Rectal smooth muscle tissue (tissue), 1 donor: ENCODE measurements around the gene PDE2A.

Experiments used
- H3K27ac ChIP-seq: one replicate; pipeline ENCODE4 v1.7.0; 2013; ENCODE audit warnings: low read depth, low read length, inconsistent platforms
- H3K27me3 ChIP-seq: one replicate; pipeline ENCODE4 v1.7.0; 2013; ENCODE audit warnings: low read length; ENCODE audit not compliant: control insufficient read depth, insufficient read depth
- H3K36me3 ChIP-seq: one replicate; pipeline ENCODE4 v1.7.0; 2013; ENCODE audit warnings: low read length; ENCODE audit not compliant: control insufficient read depth, insufficient read depth
- H3K4me1 ChIP-seq: one replicate; pipeline ENCODE4 v1.7.0; 2013; ENCODE audit warnings: low read length; ENCODE audit not compliant: control insufficient read depth, insufficient read depth
- H3K4me3 ChIP-seq: one replicate; pipeline ENCODE4 v1.7.0; 2013; ENCODE audit warnings: low read length
- H3K9ac ChIP-seq: one replicate; pipeline ENCODE4 v1.7.0; 2013; ENCODE audit warnings: low read length

PDE2A gene

DNA sequence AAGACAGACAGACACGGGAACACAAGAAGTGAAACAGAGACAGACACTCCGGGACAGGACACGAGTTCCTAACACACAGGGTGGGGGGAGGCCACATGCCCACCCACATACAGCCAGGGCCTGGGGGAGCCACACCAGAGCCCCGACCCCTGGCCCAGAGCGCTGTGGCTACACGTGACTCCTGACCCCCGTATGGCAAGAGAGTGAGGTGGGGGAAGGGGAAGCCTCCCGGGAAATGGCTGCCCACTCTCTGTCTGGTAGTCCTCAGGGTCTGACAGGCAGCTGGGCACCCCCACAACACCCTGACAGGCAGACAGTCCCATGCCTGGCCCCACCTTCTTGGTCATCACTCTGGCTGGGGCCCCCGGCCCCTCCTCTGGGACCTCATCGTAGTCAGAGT is 38.6 kb upstream of the PDE2A start:
- Histone ChIP-seq H3K4me3 (no peak overlapping the region), H3K36me3 (peaks cover 29% of the 10 kb centered on the region), H3K9ac (no peak overlapping the region), H3K27me3 (no peaks in the 10 kb centered on the region), H3K27ac (no peak overlapping the region), H3K4me1 (peaks cover 4% of the 10 kb centered on the region)

DNA sequence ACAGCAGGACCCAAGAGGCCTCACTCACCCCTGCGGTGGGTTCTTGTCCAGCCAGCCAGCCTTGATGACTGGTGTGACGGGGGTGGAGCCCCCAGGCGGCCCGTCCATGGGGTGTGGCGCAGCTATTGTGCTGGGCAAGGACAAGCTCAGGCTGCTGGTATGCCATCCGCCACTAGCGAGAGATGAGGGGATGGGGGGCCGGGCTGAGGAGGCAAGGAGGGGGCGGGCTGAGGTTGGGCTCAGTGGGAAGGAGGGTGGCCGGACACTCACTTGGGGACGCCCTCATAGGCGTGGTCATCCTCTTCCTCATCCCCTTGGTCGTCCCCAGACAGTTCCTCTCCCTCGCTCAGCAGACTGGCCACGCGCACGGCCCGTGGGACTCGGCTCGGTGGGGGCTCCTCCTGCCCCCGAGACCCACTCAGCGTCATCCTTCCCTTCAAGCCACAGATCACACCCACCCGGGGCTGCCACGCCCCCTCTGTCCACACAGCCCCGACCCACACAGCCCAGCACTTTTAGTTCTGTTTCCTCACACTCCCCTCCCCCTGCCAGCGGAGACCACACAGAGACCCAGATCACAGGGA is 38.0 kb upstream of the PDE2A start:
- H3K9ac ChIP-seq = no peak overlapping the region
- H3K36me3 ChIP-seq = peaks cover 32% of the 10 kb centered on the region
- no peak overlapping the region for H3K4me3 ChIP-seq
- H3K4me1 ChIP-seq = peaks cover 4% of the 10 kb centered on the region
- H3K27ac ChIP-seq = no peak overlapping the region
- H3K27me3 ChIP-seq = no peaks in the 10 kb centered on the region

DNA sequence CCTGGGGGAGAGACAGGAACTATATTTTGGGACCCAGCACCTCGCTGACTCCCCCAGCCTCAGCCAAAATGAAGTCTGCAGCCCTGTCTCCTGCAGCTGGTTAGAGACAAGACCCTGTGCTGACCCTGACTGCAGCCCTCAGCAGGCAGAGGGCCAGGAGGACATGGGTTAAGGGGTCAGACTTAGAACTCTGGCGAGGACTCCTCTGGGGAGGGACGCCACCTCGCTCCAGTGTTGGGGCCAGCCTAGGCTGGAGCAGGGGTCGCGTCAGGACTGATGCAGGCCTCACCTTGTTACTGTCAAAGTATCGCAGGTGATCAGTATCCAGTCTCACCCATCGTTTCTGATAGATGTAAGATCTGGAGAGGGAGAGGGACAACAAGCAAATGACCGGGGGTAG is 36.9 kb upstream of the PDE2A start:
- Histone ChIP-seq H3K4me3 (no peak overlapping the region), H3K36me3 (peaks cover 42% of the 10 kb centered on the region), H3K4me1 (no peaks in the 10 kb centered on the region), H3K9ac (no peak overlapping the region), H3K27ac (no peak overlapping the region), H3K27me3 (no peaks in the 10 kb centered on the region)

DNA sequence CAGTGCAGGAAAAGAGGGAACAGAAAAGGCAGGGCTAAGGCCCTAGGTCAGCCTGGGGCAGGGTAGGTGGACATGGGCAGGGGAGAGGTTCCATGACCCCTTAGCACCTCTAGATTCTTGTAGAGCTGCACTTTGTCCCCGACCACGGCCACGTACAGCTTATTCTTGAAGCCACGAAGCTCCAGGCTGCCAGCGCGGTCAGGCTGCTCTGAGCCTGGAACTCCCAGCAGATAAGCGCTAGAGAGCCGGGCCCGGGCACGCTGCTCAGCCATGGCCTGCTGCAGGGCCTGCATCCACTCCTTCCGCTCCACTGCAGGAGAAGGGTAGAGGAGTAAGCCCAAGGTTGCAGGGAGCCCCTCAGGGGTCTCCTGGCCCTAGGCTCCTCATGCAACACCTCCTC is 36.1 kb upstream of the PDE2A start:
- Histone ChIP-seq H3K36me3 (peaks cover 46% of the 10 kb centered on the region), H3K27ac (no peak overlapping the region)

DNA sequence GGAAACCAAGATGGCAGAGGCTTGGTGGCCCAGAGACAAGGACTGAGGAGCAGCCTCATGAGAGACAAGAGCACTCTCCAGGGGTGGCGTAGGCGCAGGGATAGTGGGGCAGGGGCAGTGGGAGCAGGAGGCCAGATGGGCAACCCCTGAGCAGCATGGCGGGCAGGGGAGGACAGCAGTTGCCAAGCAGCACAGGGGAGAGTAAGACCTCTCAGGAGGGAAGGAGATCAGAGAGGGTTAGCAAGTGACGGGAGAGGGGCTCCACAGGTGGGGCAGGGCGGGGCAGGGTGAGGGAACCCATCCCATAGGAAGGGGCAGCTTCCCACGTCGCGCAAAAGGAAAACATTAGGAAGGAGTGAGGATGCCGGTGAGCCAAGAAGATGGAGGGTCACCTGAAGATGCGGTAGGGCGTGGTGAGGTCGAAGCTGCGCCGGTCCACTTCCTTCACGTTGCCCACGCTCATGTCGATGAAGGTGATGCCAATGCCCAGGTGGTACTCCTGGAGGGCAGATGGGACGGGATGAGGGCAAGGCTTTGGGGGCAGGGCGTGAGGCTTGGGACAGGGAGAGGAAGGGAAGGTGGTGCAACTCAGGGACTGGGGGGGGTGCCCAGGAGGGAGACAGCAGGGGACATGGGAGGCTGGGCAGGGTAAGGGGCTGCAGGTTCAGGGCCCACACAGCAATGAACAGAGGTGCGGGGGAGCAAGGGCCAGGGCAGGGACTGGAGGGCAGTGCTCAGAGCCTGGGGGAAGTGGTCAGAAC is 35.4 kb upstream of the PDE2A start:
- no peaks in the 10 kb centered on the region for H3K27me3 ChIP-seq
- H3K36me3 ChIP-seq = peaks cover 50% of the 10 kb centered on the region
- no peak overlapping the region for H3K9ac ChIP-seq
- no peaks in the 10 kb centered on the region for H3K4me1 ChIP-seq
- no peak overlapping the region for H3K27ac ChIP-seq
- no peak overlapping the region for H3K4me3 ChIP-seq

More for the DNA sequence above, 36.1 kb upstream of the PDE2A start:
- no peaks in the 10 kb centered on the region for H3K4me1 ChIP-seq
- no peak overlapping the region for H3K4me3 ChIP-seq
- H3K27me3 ChIP-seq = no peaks in the 10 kb centered on the region
- no peak overlapping the region for H3K9ac ChIP-seq

DNA sequence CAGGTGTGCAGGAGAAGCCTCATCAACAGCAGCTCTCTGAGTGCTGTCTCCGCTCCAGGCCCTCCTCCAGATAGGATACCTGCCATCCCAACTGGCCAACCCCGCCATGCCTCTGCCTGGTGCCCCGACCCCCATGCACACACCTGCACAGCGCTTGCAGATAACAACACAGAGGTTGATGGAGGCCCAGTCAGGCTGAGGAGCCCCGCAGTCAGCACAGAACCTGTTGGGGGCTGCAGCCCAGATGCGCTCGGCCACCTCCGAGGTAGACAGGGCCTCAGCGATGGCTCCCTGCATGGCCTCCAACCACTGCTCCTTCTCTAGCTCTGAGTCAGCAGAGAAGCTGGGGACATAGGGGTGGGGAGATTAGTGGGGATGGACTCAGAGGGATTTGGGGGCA is 32.8 kb upstream of the PDE2A start:
- no peak overlapping the region for H3K27ac ChIP-seq
- no peaks in the 10 kb centered on the region for H3K27me3 ChIP-seq

DNA sequence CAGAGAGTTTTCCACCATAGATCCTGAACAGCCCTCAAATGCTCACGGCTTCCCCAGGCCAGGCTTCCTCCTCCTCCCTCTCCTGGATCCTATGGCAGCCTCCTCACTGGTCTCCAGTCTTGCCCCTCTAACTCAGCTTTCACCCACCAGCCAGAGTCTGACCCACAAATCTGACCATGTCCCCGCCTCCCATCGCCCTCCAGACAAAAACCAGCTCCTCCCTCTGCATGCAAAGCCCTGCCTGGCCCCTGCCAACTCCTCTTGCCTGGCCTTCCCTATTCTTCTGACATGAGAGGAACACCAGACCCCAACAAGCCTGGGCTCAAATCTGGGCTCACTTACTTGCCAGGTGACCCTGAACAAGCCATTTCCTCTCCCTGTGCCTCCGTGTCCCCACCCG is 32.4 kb upstream of the PDE2A start:
- Histone ChIP-seq H3K27ac (no peak overlapping the region), H3K4me3 (no peak overlapping the region), H3K27me3 (no peaks in the 10 kb centered on the region), H3K36me3 (peaks cover 55% of the 10 kb centered on the region), H3K9ac (no peak overlapping the region), H3K4me1 (peaks cover 3% of the 10 kb centered on the region)

More for the DNA sequence above, 32.8 kb upstream of the PDE2A start:
- Histone ChIP-seq H3K9ac (no peak overlapping the region), H3K36me3 (peaks cover 52% of the 10 kb centered on the region), H3K4me1 (peaks cover 3% of the 10 kb centered on the region), H3K4me3 (no peak overlapping the region)

DNA sequence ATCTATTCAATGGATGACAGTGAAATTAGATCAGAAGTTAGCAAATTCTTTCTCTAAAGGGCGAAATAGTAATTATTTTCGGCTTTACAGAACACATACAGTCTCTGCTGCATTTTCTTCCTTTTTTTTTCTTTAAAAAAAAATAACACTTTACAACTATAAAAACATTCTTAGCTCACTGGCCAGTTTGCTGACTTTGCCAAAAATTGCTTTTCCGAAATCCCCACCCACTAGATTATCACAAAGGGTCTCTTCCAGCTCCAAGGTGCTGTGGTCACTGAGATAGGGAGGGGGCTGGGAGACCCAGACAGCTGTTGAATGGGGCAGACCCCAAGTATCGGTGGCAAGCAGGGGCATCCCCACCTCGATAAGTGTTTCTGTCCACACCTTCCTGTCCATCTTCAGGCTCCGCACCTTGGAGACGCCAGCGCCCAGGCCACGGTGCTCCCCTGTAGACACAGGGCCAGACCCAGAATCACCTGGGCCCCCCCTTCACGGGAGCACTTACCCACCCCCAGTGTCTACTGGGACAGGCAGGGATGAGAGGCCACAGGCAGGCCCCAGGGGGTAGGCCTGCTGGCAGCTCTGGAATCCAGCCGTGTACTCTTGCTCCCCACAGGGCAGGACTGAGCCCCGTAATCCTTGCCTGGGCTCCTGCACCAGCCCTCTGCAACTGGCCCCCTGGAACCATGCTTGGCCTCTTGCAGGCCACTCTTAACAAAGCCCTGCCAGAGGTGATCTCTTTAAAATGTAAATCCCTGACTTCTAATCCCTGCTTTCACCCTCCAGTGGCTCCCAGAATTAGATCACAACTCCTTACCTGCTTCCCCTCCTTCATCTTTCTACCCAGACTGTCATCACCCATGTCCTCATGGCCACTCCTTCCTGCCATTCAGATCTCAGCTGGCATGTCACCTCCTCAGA is 31.5 kb upstream of the PDE2A start:
- no peak overlapping the region for H3K27ac ChIP-seq
- no peaks in the 10 kb centered on the region for H3K27me3 ChIP-seq
- H3K9ac ChIP-seq = no peak overlapping the region
- H3K4me1 ChIP-seq = peaks cover 3% of the 10 kb centered on the region
- H3K36me3 ChIP-seq = peaks cover 62% of the 10 kb centered on the region
- H3K4me3 ChIP-seq = no peak overlapping the region

DNA sequence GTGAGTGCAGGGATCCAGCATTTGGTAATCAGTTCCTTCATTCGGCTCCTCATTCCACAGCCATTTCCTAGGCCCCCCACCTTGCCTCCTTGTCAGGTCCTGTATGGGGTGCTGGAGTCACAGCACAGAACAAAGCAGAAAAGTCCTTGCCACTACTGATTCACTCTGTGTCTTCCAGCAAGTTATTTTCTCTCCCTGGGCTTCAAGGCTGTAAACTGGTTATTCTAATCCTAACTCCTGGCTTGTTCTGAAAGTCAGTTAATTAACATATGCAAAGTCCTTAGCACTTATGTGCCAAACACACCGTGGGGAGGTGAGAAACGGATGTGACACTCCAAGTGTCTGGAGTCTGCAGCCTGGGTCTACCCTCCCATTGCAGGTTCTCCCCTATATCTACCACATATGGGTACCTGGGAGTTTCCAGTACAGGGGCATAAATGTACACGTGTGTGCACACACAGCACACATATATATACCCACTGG is 30.6 kb upstream of the PDE2A start:
- H3K27me3 ChIP-seq = no peaks in the 10 kb centered on the region
- H3K4me3 ChIP-seq = no peak overlapping the region
- H3K9ac ChIP-seq = no peak overlapping the region
- H3K36me3 ChIP-seq = peaks cover 61% of the 10 kb centered on the region
- H3K27ac ChIP-seq = no peak overlapping the region
- peaks cover 3% of the 10 kb centered on the region for H3K4me1 ChIP-seq

DNA sequence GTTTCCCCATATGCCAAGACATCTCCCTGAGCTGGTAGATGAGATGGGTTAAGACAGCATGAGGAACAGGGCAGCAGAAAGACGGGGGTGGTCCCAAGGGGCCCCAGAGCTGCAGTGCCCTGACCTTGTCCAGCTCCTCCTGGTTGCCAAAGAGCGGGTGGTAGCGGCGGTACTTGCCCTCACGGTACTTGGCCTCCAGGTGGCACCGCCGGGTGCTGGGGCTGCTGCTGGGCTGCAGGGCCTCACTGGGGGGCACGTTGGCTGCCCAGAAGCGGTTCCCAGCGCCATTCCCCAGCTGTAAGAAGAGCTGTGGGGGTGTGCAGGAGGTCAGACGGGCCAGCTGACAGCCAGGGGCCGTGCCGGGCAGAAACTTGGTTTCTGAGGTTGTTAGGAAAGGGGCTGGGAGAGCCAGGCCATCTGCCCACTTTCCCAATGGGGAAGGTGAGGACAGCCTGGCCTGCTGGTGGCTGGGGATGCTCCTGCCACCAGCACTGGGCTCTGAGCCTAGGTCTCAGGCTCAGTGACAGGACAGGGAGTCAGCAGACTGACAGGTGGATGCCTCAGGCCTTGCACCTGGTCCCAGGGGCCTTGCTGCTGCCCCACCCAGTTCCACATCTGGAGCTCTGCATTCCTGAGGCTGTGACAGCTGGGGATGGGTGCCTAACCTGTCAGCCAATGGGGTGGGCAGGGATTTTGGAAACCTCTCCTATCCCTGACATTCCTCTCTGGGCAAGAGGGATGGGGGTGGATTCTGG is 30.0 kb upstream of the PDE2A start:
- H3K27ac ChIP-seq = no peak overlapping the region
- H3K4me1 ChIP-seq = peaks cover 3% of the 10 kb centered on the region
- H3K9ac ChIP-seq = no peak overlapping the region
- H3K27me3 ChIP-seq = no peaks in the 10 kb centered on the region
- H3K36me3 ChIP-seq = peaks cover 58% of the 10 kb centered on the region
- H3K4me3 ChIP-seq = no peak overlapping the region

DNA sequence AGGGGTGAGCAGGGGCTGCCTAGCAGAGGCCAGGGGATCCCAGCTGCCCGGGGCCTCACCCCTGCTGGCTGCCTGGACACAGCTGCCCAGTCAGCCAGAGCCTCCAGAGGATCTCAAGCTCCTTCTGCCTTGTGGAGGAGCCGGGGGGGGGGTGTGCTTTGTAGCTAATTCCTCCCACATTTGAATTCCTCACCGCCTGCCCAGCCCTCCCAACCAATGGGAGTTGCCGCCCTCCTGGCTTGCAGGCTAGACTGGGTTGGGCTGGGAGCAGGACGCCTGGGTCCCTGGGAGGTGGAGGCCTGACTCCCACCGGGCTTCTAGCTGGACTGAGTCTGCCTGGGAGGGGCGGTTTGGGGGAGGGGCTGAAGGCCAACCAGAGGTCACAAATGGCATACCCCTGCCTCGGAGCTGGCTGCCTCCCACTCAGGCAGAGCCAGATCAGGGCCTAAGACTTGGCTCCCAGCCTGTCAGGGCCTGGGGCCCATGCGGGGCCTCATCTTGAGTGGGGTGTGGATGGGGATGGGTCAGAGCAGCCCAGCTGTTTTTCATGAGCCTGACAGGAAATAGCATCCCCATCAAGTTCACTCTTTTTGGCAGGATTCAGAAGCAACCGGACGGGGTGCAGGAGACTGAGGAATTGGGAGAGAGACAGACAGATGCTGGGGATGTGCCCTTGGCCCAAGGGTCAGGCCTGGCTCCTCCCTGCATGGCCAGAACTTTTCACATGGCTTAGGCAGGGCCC is 29.2 kb upstream of the PDE2A start:
- Histone ChIP-seq H3K4me3 (no peak overlapping the region), H3K27me3 (no peaks in the 10 kb centered on the region), H3K9ac (no peak overlapping the region), H3K27ac (no peak overlapping the region), H3K4me1 (peaks cover 3% of the 10 kb centered on the region), H3K36me3 (peaks cover 63% of the 10 kb centered on the region)
